Neural cell (in vitro differentiated cells): ENCODE results near the gene ATN1. TPM values are rescaled to one million over a fixed set of nuclear protein-coding genes. Genes with fewer than 3 reads are reported as not detected.
A peak's percentile ranks its signal among the peaks of the same experiment; 100 is the strongest.
"Not testable (repeated sequence)": the region's sequence is repeated elsewhere in the genome, so short reads cannot be mapped to it uniquely, and the experiment has no call there.

Source experiments
- H2AFZ ChIP-seq: fragments of 200-600, 300-800 bp; sonication (generic), shearing (Covaris generic); 2 replicates; pipeline ENCODE4 v1.6.0; 2014; ENCODE audit warnings: low read depth, mild to moderate bottlenecking, antibody characterized with exemption, low read length, moderate library complexity
- H3F3A ChIP-seq: fragments of 200-600 bp; shearing (Covaris generic); 2 replicates; pipeline ENCODE4 v1.6.1; 2016; ENCODE audit warnings: mild to moderate bottlenecking, moderate library complexity, mixed read lengths, antibody characterized with exemption, low read length; ENCODE audit not compliant: insufficient read depth, poor library complexity, severe bottlenecking
- H3K27ac ChIP-seq: fragments of 200-600, 300-800 bp; sonication (generic), shearing (Covaris generic); 2 replicates; pipeline ENCODE4 v1.5.1; 2014; ENCODE audit warnings: mild to moderate bottlenecking, low read length, moderate library complexity
- H3K27me3 ChIP-seq: fragments of 300-800, 200-600 bp; sonication (generic), shearing (Covaris generic); 2 replicates; pipeline ENCODE4 v1.6.0; 2014; ENCODE audit warnings: mild to moderate bottlenecking, low read depth, low read length, moderate library complexity; ENCODE audit not compliant: insufficient read depth
- H3K36me3 ChIP-seq: fragments of 300-800, 200-600 bp; sonication (generic), shearing (Covaris generic); 2 replicates; pipeline ENCODE4 v1.5.1; 2014; ENCODE audit warnings: mild to moderate bottlenecking, antibody characterized with exemption, low read length, moderate library complexity; ENCODE audit not compliant: insufficient read depth
- H3K4me2 ChIP-seq: fragments of 300-800, 200-600 bp; sonication (generic), shearing (Covaris generic); 2 replicates; pipeline ENCODE4 v1.6.0; 2014; ENCODE audit warnings: mild to moderate bottlenecking, low read length
- H3K4me3 ChIP-seq: fragments of 300-800, 200-600 bp; sonication (generic), shearing (Covaris generic); 2 replicates; pipeline ENCODE4 v1.5.1; 2014; ENCODE audit warnings: mild to moderate bottlenecking, low read length, moderate library complexity
- H3K79me2 ChIP-seq: fragments of 200-600 bp; shearing (Covaris generic); replicated peaks from 2 replicates; pipeline ENCODE4 v1.6.0; 2014; ENCODE audit warnings: mild to moderate bottlenecking, low read length, moderate library complexity; ENCODE audit not compliant: insufficient read depth
- H3K9ac ChIP-seq: fragments of 300-800, 200-600 bp; sonication (generic), shearing (Covaris generic); 2 replicates; pipeline ENCODE4 v1.6.1; 2016; ENCODE audit warnings: mild to moderate bottlenecking, low read length, mixed read lengths
- H3K9me2 ChIP-seq: fragments of 200-600 bp; shearing (Covaris generic); 2 replicates; pipeline ENCODE4 v1.6.1; 2016; ENCODE audit warnings: mild to moderate bottlenecking, low read length, mixed read lengths; ENCODE audit not compliant: insufficient read depth
- H3K9me3 ChIP-seq: fragments of 200-600, 300-800 bp; sonication (generic), shearing (Covaris generic); 2 replicates; pipeline ENCODE4 v1.6.1; 2016; ENCODE audit warnings: mild to moderate bottlenecking, mixed run types, low read length, moderate library complexity, mixed read lengths
- H4K20me1 ChIP-seq: fragments of 200-600 bp; shearing (Covaris generic); 2 replicates; pipeline ENCODE4 v1.6.1; 2016; ENCODE audit warnings: mild to moderate bottlenecking, mixed run types; ENCODE audit not compliant: insufficient read depth
- EP300 ChIP-seq: fragments of 450-650 bp; conservative IDR thresholded peaks from 2 replicates; pipeline ENCODE4 v1.6.1; 2014; ENCODE audit warnings: antibody characterized with exemption, mild to moderate bottlenecking, moderate library complexity; ENCODE audit not compliant: poor library complexity, severe bottlenecking
- EZH2 ChIP-seq: fragments of 200-600, 300-800 bp; shearing (Covaris generic), sonication (generic); IDR thresholded peaks from 2 replicates; pipeline ENCODE4 v1.6.1; 2014; ENCODE audit warnings: antibody characterized with exemption, low read length, borderline replicate concordance, mild to moderate bottlenecking; ENCODE audit not compliant: insufficient read depth, poor library complexity, severe bottlenecking
- MXI1 ChIP-seq: fragments of 450-650 bp; conservative IDR thresholded peaks from 2 replicates; pipeline ENCODE4 v1.6.1; 2014; ENCODE audit warnings: antibody characterized with exemption, mild to moderate bottlenecking; ENCODE audit not compliant: poor library complexity, severe bottlenecking
- POLR2AphosphoS5 ChIP-seq: IDR thresholded peaks from 2 replicates; pipeline ENCODE4 v1.6.1; 2012
- RAD21 ChIP-seq: fragments of 450-650 bp; conservative IDR thresholded peaks from 2 replicates; pipeline ENCODE4 v1.6.1; 2014; ENCODE audit warnings: antibody characterized with exemption, mild to moderate bottlenecking, moderate library complexity
- SMC3 ChIP-seq: fragments of 450-650 bp; conservative IDR thresholded peaks from 2 replicates; pipeline ENCODE4 v1.6.1; 2014; ENCODE audit warnings: antibody characterized with exemption, mild to moderate bottlenecking, moderate library complexity; ENCODE audit not compliant: poor library complexity
- TAF1 ChIP-seq: IDR thresholded peaks from 2 replicates; pipeline ENCODE4 v1.6.1; 2012; ENCODE audit warnings: low read depth
- polyA minus RNA-seq: library from RNA; depleted of rRNA, polyadenylated mRNA; stranded (reverse); fragments of >200 nt; gene quantifications from 2 replicates; pipeline ENCODE4 v1.2.3, GENCODE V29; 2014
- polyA plus RNA-seq: library from polyadenylated mRNA; depleted of rRNA; stranded (reverse); fragments of >200 nt; gene quantifications from 2 replicates; pipeline ENCODE4 v1.2.3, GENCODE V29; 2014
- TF ChIP-seq, protein P1 (sequence below): IDR thresholded peaks from 2 replicates; pipeline ENCODE4 v1.6.1; 2012; ENCODE audit warnings: borderline replicate concordance
- TF ChIP-seq, protein P2 (sequence below): fragments of 450-650 bp; IDR thresholded peaks from 2 replicates; pipeline ENCODE4 v1.5.1; 2014; ENCODE audit warnings: antibody characterized with exemption, mild to moderate bottlenecking, moderate library complexity; ENCODE audit not compliant: poor library complexity, severe bottlenecking

ATN1 gene, protein sequence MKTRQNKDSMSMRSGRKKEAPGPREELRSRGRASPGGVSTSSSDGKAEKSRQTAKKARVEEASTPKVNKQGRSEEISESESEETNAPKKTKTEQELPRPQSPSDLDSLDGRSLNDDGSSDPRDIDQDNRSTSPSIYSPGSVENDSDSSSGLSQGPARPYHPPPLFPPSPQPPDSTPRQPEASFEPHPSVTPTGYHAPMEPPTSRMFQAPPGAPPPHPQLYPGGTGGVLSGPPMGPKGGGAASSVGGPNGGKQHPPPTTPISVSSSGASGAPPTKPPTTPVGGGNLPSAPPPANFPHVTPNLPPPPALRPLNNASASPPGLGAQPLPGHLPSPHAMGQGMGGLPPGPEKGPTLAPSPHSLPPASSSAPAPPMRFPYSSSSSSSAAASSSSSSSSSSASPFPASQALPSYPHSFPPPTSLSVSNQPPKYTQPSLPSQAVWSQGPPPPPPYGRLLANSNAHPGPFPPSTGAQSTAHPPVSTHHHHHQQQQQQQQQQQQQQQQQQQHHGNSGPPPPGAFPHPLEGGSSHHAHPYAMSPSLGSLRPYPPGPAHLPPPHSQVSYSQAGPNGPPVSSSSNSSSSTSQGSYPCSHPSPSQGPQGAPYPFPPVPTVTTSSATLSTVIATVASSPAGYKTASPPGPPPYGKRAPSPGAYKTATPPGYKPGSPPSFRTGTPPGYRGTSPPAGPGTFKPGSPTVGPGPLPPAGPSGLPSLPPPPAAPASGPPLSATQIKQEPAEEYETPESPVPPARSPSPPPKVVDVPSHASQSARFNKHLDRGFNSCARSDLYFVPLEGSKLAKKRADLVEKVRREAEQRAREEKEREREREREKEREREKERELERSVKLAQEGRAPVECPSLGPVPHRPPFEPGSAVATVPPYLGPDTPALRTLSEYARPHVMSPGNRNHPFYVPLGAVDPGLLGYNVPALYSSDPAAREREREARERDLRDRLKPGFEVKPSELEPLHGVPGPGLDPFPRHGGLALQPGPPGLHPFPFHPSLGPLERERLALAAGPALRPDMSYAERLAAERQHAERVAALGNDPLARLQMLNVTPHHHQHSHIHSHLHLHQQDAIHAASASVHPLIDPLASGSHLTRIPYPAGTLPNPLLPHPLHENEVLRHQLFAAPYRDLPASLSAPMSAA (N-terminal part only)
- polyA plus RNA-seq (9.2 and 13.7 TPM in 2 replicates), polyA minus RNA-seq (17.5 and 27.1 TPM in 2 replicates)

DNA sequence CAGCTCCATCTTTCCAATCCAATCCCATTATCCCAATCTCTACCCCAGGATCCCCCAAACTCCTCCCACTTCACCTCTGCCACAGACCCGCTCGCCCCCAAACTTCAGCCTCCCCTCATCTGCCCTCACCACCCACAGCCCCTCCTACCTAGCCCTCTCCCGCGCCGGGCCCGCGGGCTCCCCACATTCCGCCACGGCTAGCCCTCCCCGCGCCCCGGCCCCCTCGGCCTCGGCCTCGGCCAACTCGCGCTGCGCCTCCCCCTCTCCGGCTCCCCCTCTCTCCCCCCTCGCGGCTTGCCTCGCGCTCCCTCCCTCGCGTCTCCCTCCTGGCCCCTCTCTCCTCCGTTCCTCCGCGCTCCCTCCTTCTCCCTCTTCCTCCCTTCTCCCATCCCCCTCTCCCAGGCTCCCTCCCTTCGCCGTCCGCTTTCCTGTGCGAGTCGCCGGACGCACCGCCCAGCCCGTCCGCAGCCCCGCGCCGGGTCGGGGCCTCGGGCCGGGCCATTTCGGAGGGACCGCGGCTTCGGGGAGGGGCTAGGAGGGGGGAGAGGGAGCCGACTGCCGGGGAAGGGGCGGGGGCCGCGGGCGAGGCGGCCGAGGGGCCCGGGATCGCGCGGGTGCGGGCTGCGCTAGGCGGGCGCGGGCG lies at the start of gene ATN1:
Gene ATN1, plus strand, starts transcription at position 581 of the 643 bp plus-strand sequence. CDS start 6,043 bp downstream, outside the sequence.
- TF ChIP-seq, protein P1, sequence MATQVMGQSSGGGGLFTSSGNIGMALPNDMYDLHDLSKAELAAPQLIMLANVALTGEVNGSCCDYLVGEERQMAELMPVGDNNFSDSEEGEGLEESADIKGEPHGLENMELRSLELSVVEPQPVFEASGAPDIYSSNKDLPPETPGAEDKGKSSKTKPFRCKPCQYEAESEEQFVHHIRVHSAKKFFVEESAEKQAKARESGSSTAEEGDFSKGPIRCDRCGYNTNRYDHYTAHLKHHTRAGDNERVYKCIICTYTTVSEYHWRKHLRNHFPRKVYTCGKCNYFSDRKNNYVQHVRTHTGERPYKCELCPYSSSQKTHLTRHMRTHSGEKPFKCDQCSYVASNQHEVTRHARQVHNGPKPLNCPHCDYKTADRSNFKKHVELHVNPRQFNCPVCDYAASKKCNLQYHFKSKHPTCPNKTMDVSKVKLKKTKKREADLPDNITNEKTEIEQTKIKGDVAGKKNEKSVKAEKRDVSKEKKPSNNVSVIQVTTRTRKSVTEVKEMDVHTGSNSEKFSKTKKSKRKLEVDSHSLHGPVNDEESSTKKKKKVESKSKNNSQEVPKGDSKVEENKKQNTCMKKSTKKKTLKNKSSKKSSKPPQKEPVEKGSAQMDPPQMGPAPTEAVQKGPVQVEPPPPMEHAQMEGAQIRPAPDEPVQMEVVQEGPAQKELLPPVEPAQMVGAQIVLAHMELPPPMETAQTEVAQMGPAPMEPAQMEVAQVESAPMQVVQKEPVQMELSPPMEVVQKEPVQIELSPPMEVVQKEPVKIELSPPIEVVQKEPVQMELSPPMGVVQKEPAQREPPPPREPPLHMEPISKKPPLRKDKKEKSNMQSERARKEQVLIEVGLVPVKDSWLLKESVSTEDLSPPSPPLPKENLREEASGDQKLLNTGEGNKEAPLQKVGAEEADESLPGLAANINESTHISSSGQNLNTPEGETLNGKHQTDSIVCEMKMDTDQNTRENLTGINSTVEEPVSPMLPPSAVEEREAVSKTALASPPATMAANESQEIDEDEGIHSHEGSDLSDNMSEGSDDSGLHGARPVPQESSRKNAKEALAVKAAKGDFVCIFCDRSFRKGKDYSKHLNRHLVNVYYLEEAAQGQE = peak; percentile 69
- TF ChIP-seq, protein P2, sequence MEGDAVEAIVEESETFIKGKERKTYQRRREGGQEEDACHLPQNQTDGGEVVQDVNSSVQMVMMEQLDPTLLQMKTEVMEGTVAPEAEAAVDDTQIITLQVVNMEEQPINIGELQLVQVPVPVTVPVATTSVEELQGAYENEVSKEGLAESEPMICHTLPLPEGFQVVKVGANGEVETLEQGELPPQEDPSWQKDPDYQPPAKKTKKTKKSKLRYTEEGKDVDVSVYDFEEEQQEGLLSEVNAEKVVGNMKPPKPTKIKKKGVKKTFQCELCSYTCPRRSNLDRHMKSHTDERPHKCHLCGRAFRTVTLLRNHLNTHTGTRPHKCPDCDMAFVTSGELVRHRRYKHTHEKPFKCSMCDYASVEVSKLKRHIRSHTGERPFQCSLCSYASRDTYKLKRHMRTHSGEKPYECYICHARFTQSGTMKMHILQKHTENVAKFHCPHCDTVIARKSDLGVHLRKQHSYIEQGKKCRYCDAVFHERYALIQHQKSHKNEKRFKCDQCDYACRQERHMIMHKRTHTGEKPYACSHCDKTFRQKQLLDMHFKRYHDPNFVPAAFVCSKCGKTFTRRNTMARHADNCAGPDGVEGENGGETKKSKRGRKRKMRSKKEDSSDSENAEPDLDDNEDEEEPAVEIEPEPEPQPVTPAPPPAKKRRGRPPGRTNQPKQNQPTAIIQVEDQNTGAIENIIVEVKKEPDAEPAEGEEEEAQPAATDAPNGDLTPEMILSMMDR = no peak
- TF ChIP-seq MXI1 = peak; percentile 28
- no peak for TF ChIP-seq EP300
- TF ChIP-seq TAF1 = peak; percentile 78
- TF ChIP-seq RAD21 = no peak
- no peak for TF ChIP-seq EZH2
- no peak for TF ChIP-seq SMC3
- TF ChIP-seq POLR2AphosphoS5 = peak; percentile 80
- H3K36me3 ChIP-seq = no peaks in the 10 kb centered on the region

GRCh38 chr12:6879824-6880223 lies 47.9 kb upstream of the ATN1 start:
- H3K9me3 ChIP-seq, H3K4me3 ChIP-seq, H3K36me3 ChIP-seq, H3K4me2 ChIP-seq, H3K27ac ChIP-seq, H2AFZ ChIP-seq, H3F3A ChIP-seq, H3K9me2 ChIP-seq, H3K9ac ChIP-seq, H3K79me2 ChIP-seq, H3K27me3 ChIP-seq, H4K20me1 ChIP-seq: not testable (repeated sequence)

More for the DNA sequence above, at the start of gene ATN1:
- Histone ChIP-seq H3F3A (peaks cover 8% of the 10 kb centered on the region), H3K9me3 (no peaks in the 10 kb centered on the region), H3K27me3 (no peaks in the 10 kb centered on the region), H4K20me1 (no peaks in the 10 kb centered on the region), H2AFZ (peak within 1 kb of the TSS; percentile 66), H3K9me2 (no peaks in the 10 kb centered on the region), H3K9ac (peak within 1 kb of the TSS; percentile 98), H3K4me2 (peak within 1 kb of the TSS; percentile 97), H3K27ac (peak within 1 kb of the TSS; percentile 94), H3K4me3 (peak within 1 kb of the TSS; percentile 77), H3K79me2 (peaks cover 36% of the 10 kb centered on the region)
